Endothelial cell of umbilical vein (primary cell): ENCODE data around the gene FRMD4A.
A peak's percentile ranks its signal among the peaks of the same experiment; 100 is the strongest.

Experiments used
- EZH2 ChIP-seq: IDR thresholded peaks from 2 replicates; pipeline ENCODE4 v1.6.1; 2012; ENCODE audit warnings: borderline replicate concordance, low read depth, mild to moderate bottlenecking, moderate library complexity, low read length, inconsistent platforms; ENCODE audit not compliant: severe bottlenecking
- FOS ChIP-seq: IDR thresholded peaks from 2 replicates; pipeline ENCODE4 v1.6.1; 2011; ENCODE audit warnings: mild to moderate bottlenecking, low read length, moderate library complexity, borderline replicate concordance; ENCODE audit not compliant: insufficient read depth
- JUN ChIP-seq: IDR thresholded peaks from 2 replicates; pipeline ENCODE4 v1.6.1; 2011; ENCODE audit warnings: borderline replicate concordance, low read depth; ENCODE audit not compliant: insufficient read length, insufficient read depth
- MAX ChIP-seq: IDR thresholded peaks from 2 replicates; pipeline ENCODE4 v1.6.1; 2011; ENCODE audit not compliant: insufficient read depth, insufficient read length
- MYC ChIP-seq: IDR thresholded peaks from one replicate; pipeline ENCODE4 v1.6.1; 2011; ENCODE audit warnings: mild to moderate bottlenecking, low read depth, low read length
- POLR2A ChIP-seq: IDR thresholded peaks from 2 replicates; pipeline ENCODE4 v1.6.1; 2012; ENCODE audit warnings: low read depth, mild to moderate bottlenecking, control low read depth, low read length
- POLR2AphosphoS5 ChIP-seq: IDR thresholded peaks from 2 replicates; pipeline ENCODE4 v1.6.1; 2012; ENCODE audit warnings: low read depth, mild to moderate bottlenecking, control low read depth, low read length, moderate library complexity; ENCODE audit not compliant: insufficient read depth
- TF ChIP-seq, protein P1 (sequence below), 2 donors: IDR thresholded peaks; 1 replicate in 1 of 2; 2 replicates in 1 of 2; pipeline ENCODE4 v1.5.1; 2011; ENCODE audit warnings: low read length in 2 of 2, mild to moderate bottlenecking in 2 of 2, moderate library complexity in 2 of 2, control low read depth in 1 of 2, inconsistent platforms in 1 of 2, low read depth in 1 of 2; ENCODE audit not compliant: insufficient read depth in 1 of 2; ENCODE audit errors: extremely low read depth in 1 of 2

DNA sequence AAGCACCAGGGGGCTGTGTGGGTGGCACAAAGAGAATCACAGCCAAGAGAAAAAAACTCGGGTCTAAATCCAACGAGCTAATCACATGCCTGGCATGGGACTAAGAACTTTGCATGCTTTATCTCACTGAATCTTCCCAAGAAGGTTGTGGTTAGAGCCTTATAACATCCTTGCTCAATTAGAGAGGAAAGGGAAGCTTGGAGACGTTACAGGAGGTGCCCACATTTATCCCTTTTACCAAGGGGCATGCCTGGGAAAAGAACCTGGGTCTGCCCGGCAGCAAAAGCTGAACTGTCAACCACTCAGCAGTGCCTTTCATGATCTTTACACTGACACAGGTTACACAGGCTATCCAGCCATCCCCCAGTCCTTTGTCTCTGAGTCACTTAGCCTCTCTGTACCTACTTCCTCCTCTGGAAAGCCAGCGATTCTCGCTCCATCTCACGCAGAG is 553.8 kb downstream of the FRMD4A start:
- TF ChIP-seq, protein P1, sequence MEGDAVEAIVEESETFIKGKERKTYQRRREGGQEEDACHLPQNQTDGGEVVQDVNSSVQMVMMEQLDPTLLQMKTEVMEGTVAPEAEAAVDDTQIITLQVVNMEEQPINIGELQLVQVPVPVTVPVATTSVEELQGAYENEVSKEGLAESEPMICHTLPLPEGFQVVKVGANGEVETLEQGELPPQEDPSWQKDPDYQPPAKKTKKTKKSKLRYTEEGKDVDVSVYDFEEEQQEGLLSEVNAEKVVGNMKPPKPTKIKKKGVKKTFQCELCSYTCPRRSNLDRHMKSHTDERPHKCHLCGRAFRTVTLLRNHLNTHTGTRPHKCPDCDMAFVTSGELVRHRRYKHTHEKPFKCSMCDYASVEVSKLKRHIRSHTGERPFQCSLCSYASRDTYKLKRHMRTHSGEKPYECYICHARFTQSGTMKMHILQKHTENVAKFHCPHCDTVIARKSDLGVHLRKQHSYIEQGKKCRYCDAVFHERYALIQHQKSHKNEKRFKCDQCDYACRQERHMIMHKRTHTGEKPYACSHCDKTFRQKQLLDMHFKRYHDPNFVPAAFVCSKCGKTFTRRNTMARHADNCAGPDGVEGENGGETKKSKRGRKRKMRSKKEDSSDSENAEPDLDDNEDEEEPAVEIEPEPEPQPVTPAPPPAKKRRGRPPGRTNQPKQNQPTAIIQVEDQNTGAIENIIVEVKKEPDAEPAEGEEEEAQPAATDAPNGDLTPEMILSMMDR (IDR thresholded peaks at IDR 0.05; ENCODE audit: extremely low read depth in 1 of 2, insufficient read depth in 1 of 2, low read depth in 1 of 2, low read length in 2 of 2): no peak
- TF ChIP-seq EZH2: no peak
- TF ChIP-seq JUN: no peak
- peak; percentile 12 for TF ChIP-seq POLR2AphosphoS5
- no peak for TF ChIP-seq POLR2A
- TF ChIP-seq MYC: no peak
- TF ChIP-seq MAX: no peak
- no peak for TF ChIP-seq FOS
